NOMO-1 treated with DMSO at 0.1 percent for 48 hours (cell line): ENCODE results near the gene TTC39C.
"Not testable (repeated sequence)": the region's sequence is repeated elsewhere in the genome, so short reads cannot be mapped to it uniquely, and the experiment has no call there.

Experiments used
- DNase-seq: peaks from one replicate; lab custom pipeline; 2025; ENCODE audit not compliant: unreplicated experiment; lab: John Stamatoyannopoulos, UW

Gene TTC39C

GRCh38 chr18:24126155-24126961, 111.8 kb downstream of the TTC39C start:
- no peak for DNase-seq

DNA sequence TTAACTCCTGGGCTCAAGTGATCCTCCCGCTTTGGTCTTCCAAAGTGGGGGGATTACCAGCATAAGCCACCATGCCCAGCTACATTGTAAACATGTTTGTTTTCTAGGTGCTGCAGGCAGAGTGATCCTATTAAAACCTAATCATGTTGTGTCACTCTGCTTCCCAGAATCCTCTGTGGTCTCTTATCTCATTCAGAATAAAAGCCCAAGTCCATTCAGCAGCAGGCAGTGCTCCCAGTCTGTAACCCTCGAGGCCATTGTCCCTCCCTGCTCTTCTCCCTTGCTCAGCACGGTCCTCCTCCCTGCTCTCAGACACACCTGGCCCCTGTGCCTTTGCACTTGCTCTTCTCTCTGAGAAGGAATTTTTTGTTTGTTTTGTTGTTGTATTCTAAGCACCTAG, 113.2 kb downstream of the TTC39C start:
- no peak for DNase-seq

GRCh38 chr18:24128700-24129099, 114.1 kb downstream of the TTC39C start:
- DNase-seq = no peak

DNA sequence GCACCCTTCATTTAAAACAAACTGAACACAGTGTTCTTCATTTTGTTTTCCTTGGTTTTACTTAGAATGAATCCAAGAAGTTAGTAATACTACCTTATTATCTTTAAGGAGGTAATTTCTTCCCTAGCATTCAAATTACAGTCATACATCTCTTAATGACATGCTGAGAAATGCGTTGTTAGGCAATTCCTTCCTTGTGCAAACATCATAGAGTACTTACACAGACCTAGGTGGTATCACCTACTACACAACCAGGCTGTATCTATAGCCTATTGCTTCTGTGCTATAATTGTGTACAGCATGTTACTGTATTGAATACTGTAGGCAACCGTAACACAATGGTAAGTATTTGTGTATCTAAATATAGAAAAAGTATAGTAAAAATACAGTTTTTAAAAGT, 115.9 kb downstream of the TTC39C start:
- DNase-seq = no peak

GRCh38 chr18:24136967-24137373, 122.4 kb downstream of the TTC39C start:
- DNase-seq = no peak

DNA sequence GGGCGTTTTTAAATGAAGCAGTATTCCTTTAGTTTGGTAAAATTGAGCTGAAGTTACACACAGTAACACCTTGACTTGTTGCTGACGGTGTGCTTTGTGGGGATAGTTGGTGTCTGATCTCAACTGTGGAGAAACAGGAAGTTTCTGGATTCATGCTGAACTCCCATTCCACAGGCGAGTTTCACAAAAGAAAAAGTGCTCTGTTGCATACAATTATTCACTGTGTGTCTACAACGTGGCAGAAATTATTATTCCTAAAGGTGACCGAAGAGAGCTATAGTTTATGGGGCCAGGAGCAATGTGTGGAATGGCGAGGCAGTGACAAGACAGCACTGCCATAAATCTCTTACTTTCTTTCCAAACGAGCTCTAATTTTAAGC, 123.8 kb downstream of the TTC39C start:
- peak; percentile 59 for DNase-seq

DNA sequence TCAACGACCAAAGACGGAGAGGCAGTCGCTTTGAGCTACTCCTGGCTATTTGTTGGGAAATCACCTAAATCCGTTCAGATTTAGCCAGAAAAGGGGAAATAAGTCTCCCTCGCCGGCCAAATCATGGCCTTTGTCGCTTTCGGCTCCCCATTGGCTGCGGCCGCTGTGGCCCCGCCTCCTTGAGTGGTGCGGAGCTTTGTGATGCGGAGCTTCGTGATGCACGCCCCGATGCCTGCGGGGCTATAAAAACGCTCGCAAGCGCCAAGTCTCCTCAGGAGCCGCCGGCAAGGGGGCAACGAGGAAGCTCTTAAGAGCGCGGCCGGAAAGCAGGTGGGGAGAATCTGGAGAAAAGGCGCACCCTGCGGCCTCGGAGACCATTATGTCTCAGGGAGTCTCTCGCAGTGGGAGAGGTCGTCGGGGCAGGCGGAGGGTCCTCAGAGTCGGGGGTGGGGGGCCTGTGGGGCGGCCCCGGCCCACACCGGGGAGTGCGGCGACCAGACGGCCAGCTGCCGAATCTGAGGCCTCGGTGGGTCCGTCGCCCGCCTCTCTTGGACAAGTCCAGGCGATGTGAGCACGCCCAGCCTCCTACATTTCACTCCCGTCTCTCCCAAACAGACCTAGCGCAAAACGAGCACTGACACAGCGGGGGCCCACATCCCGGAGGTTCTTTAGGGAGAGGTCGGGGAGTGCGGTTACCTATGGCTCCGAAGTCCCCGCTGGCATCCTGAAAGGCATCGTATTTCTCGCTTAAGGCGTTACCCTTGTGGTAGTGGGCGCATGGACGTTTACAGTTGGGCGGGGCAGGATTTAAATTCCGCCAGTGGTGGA, 124.4 kb downstream of the TTC39C start, which contains the start of gene CABYR:
CABYR (plus strand) TSS at position 274 of the 828 bp plus-strand sequence. CDS start 4,053 bp downstream, outside the sequence.
- peak; percentile 90 for DNase-seq

DNA sequence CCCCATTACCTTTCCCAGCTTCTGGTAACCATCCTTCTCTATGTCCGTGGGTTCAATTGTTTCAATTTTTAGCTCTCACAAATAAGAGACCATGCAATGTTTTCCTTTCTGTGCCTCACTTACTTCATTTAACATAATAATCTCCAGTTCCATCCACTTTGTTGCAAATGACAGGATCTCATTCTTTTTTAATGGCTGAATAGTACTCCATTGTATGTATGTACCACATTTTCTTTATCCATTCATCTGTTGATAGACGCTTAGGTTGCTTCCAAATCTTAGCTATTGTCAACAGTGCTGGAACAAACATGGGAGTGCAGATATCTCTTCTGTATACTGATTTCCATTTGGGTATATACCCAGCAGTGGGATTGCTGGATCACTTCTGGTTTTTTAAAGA, 126.1 kb downstream of the TTC39C start:
- no peak for DNase-seq

DNA sequence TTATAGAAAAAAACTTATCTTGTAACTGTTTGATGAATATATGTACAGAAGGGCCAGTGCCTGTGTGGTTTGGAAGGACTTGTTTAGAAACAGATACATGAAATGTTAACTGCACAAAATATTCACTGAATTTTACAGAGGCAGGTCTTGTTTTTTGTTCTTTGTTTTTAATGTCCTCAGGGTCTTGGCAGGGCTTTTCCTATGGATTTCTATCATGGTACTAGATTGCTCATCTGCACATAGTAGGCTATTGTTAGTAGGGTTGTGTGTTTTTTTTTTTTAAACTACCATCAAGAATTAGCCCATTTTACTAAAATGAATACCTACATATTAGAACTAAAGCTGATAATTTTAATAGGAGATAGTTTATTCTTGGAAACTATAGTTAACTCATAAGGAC, 127.8 kb downstream of the TTC39C start:
- DNase-seq = no peak

GRCh38 chr18:24149591-24149990, 135.0 kb downstream of the TTC39C start:
- DNase-seq = not testable (repeated sequence)

DNA sequence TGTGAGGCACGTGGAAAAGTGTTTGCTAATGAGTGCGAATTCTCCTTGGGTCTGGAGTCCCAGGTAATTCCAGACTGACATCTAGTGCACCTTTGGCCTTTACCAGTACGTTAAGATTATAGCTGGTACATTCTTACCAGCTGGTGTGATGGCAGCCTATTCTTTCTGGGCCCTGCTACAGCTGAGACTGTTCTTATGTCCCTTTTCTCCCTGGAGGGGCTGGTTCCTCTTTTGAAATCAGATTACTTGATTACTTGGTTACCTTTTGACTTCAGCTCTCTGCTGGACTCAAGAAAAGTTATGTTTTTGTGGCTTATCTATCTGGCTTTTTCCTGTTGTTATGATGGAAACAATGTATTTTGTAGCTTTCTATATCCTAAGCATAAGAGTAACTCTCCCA, 138.8 kb downstream of the TTC39C start:
- DNase-seq = no peak

GRCh38 chr18:24157855-24158254, 143.3 kb downstream of the TTC39C start:
- DNase-seq = no peak

GRCh38 chr18:24160086-24160485, 145.5 kb downstream of the TTC39C start:
- DNase-seq = no peak

DNA sequence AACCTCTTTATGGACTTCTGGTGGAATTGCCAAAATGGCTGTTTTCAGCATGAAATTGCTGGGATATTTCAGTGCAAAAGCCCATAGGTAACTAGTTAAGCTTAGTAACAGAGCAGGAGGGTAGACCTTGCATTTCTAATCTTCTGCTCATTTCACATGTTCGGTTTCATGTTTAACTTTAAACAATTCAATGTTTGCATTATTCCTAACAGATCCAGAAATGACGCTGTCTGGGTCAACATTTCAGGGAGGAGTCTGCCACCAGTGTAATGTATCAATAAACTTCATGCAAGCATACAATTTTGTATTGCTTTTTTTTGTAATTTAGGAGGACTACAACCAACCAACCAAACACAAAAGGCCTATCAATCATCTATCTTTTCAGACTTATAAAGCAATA, 146.8 kb downstream of the TTC39C start:
- no peak for DNase-seq

DNA sequence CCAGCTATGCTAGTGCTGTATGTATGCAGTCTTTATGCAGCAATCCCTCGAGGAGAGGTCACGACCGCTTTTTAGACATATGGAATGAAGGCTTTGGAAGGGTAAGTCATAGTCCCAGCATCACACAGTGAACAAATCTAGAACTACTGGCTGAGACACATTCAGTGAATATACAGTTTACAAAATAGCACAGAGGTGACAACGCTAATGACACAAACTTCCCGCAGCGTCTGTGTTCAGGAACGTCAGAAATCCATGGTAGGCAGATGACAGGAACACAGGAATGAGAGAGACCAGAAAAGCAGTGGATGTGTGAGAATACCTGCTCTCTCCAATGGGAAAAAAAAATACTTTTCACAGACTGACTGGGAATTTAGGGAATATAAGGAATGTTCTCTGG, 153.9 kb downstream of the TTC39C start:
- DNase-seq = no peak

GRCh38 chr18:24170360-24170759, 155.8 kb downstream of the TTC39C start:
- DNase-seq = no peak

DNA sequence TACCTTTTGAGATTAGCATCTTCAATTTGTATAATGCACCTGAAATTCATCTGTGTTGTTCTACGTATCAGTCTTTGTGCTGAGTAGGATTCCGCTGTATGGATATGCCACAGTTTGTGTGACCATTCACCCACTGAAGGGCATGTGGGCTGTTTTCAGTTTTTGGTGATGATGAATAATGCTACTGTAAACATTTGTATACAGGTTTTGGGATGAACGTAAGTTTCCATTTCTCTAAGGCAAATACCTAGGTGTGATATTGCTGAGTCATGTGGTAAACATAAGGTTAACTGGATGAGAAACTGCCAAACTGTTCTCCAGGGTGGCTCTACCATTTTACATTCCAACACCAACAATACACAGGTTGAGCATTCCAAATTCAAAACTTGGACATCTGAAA, 159.4 kb downstream of the TTC39C start:
- DNase-seq = no peak

- peak; percentile 24 for DNase-seq
These were observed 162.3 kb downstream of the TTC39C start for GRCh38 chr18:24176727-24177416.

DNA sequence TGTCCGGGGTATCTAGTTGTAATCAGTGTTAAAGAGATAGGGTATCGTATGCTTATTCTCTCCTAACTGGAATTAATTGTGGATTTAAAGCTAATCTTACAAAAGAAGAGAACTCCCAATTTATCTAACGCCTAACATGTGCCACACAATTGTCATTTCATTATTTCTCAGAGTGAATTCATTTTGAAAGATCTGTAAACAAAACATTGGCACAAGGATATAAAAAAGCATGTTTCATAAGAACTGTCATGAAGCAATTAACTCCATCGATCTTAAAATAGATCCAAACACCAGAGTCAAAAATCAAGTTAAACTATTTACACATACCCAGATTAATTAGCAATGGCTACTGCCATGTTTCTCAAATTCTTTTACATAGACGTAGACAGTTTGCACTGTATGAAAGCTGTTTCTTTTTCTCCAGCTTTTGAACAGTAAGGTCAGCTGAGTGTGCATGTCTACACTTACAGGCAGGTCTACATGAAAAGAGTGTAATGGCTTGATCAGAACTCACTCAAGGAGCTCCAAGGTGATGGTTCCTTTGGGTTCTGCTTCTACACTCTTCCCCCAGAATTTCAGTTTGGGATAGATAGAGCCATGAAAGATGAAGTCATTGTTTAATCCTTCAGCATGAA, 163.1 kb downstream of the TTC39C start:
- no peak for DNase-seq

DNA sequence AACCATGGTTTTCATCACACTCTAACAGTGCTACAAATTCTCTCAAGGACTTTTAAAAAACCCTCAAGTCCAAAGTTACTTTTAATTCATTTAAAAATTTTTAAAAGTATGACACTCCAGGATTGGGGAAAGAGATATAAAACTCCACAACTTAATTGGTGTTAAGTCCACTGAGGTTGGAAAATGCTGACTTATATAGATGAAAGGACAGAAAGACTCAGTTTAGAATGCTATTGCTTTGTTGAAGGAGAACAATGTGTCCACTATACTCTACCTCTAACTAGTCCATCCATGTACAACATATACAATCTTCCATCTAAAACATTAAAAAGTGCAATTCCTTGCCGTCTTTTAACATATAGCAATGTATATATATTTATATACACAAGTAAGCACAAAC, 165.5 kb downstream of the TTC39C start:
- no peak for DNase-seq

- DNase-seq = no peak
These were observed 167.3 kb downstream of the TTC39C start for GRCh38 chr18:24181806-24182205.
